ENCODE results near the gene ZNF580.

GRCh38 chr19:55666343-55667005 is 25.7 kb downstream of the ZNF580 start:
- TF ChIP-seq TEAD4 (IDR thresholded peaks at IDR 0.05), result no peak
- no peak for TF ChIP-seq EP300 (IDR thresholded peaks at IDR 0.05; ENCODE audit: borderline replicate concordance)
- no peak for TF ChIP-seq TAF1 (IDR thresholded peaks at IDR 0.05; ENCODE audit: low read depth)
- TF ChIP-seq EGR1 (IDR thresholded peaks at IDR 0.05), result no peak
- TF ChIP-seq USF1 (IDR thresholded peaks at IDR 0.05), result no peak
- no peak for TF ChIP-seq REST (IDR thresholded peaks at IDR 0.05; ENCODE audit: low read depth)
- no peak for TF ChIP-seq ZBTB7A (IDR thresholded peaks at IDR 0.05; ENCODE audit: low read depth)

Data from Ishikawa (cell line).